ENCODE data around the gene SLC9A5. TPM values are rescaled to one million over a fixed set of nuclear protein-coding genes. Genes with fewer than 3 reads are reported as not detected.

SLC9A5 gene
- total and polyA plus RNA-seq, 9 of the 15 experiments (the other 6 are each of a cell fraction or from before 2014, with no cell fraction given): 0.06 to 3.1 (median 1.2) TPM

DNA sequence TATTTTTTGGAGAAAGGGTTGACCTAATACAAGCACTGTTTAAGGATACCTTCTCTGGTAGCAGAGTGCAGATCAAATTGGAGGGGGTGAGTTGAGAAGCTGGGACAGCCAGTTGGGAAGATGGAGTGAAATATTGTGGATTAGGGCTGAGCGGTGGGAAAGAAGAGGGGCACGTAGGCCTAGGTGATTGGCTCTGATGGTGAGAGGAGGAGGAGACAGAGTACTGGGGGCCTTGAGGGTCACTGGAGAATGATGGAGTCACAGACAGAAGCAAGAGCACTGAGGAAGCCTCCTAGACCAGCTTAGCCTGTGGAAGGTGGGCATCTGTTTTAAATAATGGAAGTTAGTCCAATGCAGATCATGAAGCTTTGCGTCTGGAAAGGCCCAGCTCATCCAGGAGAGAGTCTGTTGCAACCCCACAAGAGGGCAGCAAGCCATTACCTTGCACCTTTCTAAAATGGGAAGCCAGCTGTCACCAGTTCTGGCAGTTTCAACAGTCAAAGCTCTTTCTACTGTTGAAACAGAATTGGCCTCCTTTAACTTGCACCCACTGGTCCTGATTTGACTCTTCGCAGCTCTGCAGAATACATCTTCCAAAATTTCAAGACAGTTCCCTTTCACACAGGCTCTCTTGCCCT, 11.8 kb downstream of the SLC9A5 start:
- ATAC-seq (peak; percentile 92), FAIRE-seq (peak; percentile 98), DNase-seq (ENCODE audit: extremely low read depth in 1 of 4, low spot score in 3 of 4) (peak; percentile 29 to 79 (median 48))
- H3K4me1 ChIP-seq (replicated peaks in 1 of 2; ENCODE audit: control insufficient read depth in 2 of 2, insufficient read depth in 2 of 2, low read length in 2 of 2): peaks cover 3 to 15% of the 10 kb centered on the region in 2 experiments; a peak in 3 of 5 replicates
- intact Hi-C loops (cut with micrococcal nuclease) (loop anchor here (1.0 to 5.0 kb wide), 4 partner anchors 18 to 207 kb away; no protein-coding TSS in a partner anchor), in situ Hi-C loops (cut with MboI) (no loop called here)
- BruUV-seq (replicated peaks): no TSS peak
- H3K4me2 ChIP-seq (ENCODE audit: insufficient read depth, low read length): no peak overlapping the region
- no peaks in the 10 kb centered on the region for H3K79me2 ChIP-seq (ENCODE audit: control insufficient read depth, insufficient read depth, low read length)
- H3K36me3 ChIP-seq (ENCODE audit: control insufficient read depth, insufficient read depth, low read length): no peaks in the 10 kb centered on the region
- peak overlapping the region; percentile 37; the same call in 1 of the 3 replicates for H3K27ac ChIP-seq (ENCODE audit: extremely low read depth, low read depth, low read length)
- no peaks in the 10 kb centered on the region for H3K9me1 ChIP-seq (ENCODE audit: control insufficient read depth, insufficient read depth, low read length)
- no peaks in the 10 kb centered on the region for H3K9me3 ChIP-seq (replicated peaks; ENCODE audit: control insufficient read depth, insufficient read depth, low read depth, low read length)
- no peak overlapping the region; a peak in 1 of 4 replicates for H3K9ac ChIP-seq (ENCODE audit: insufficient read depth in 1 of 2, low read depth in 2 of 2, low read length in 2 of 2)
- 31% methylated on average over 3 of the region's 4 CpGs for WGBS (ENCODE audit: insufficient coverage, low coverage, missing lambda C conversion rate)
- peak overlapping the region; percentile 52; the same call in 1 of the 2 replicates for H2AFZ ChIP-seq (ENCODE audit: low read depth, low read length)
- H3K4me3 ChIP-seq: no peak overlapping the region
- POLR2A ChIA-PET: interaction anchor here (0.6 to 1.6 kb wide), 8 partner anchors 28 to 301 kb away, joined by 3 to 4 read pairs (median 3); no protein-coding TSS in a partner anchor
- CTCF ChIA-PET (ENCODE audit: low intra/inter-chr PET ratio): interaction anchor here (0.6 to 2.1 kb wide), 6 partner anchors 16 to 139 kb away, joined by 4 to 18 read pairs (median 6); partner anchors contain the start of gene PLEKHG4
- H4K20me1 ChIP-seq (replicated peaks; ENCODE audit: control insufficient read depth, insufficient read depth, low read length): no peaks in the 10 kb centered on the region
- H3K27me3 ChIP-seq (ENCODE audit: control insufficient read depth in 2 of 2, insufficient read depth in 2 of 2, low read length in 2 of 2): no peaks in the 10 kb centered on the region
- TF ChIP-seq ZFX (CRISPR knock-in tag; IDR thresholded peaks at IDR 0.05): peak; percentile 41; the same call in 1 of the 2 replicates
- TF ChIP-seq RCOR1 (IDR thresholded peaks at IDR 0.05; ENCODE audit: borderline replicate concordance in 1 of 2, low read depth in 2 of 2, low read length in 2 of 2): peak in 1 of 2 experiments; percentile 37; a peak in 1 of 4 replicates
- 0 out of 2 replicates have a peak, but pooled peaks have one; percentile 7 for TF ChIP-seq EP300 (IDR thresholded peaks at IDR 0.05; ENCODE audit: low read length)
- peak; percentile 35; the same call in 1 of the 2 replicates for TF ChIP-seq SOX6 (IDR thresholded peaks at IDR 0.05)
- 0 out of 2 replicates have a peak, but pooled peaks have one; percentile 17 for TF ChIP-seq ESRRA (IDR thresholded peaks at IDR 0.05; ENCODE audit: borderline replicate concordance, low read depth)
- TF ChIP-seq, protein P1, sequence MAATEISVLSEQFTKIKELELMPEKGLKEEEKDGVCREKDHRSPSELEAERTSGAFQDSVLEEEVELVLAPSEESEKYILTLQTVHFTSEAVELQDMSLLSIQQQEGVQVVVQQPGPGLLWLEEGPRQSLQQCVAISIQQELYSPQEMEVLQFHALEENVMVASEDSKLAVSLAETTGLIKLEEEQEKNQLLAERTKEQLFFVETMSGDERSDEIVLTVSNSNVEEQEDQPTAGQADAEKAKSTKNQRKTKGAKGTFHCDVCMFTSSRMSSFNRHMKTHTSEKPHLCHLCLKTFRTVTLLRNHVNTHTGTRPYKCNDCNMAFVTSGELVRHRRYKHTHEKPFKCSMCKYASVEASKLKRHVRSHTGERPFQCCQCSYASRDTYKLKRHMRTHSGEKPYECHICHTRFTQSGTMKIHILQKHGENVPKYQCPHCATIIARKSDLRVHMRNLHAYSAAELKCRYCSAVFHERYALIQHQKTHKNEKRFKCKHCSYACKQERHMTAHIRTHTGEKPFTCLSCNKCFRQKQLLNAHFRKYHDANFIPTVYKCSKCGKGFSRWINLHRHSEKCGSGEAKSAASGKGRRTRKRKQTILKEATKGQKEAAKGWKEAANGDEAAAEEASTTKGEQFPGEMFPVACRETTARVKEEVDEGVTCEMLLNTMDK (IDR thresholded peaks at IDR 0.05; ENCODE audit: borderline replicate concordance, insufficient read depth, low read depth, low read length, poor library complexity, severe bottlenecking): peak; percentile 50
- TF ChIP-seq BCOR (IDR thresholded peaks at IDR 0.05): no peak
- TF ChIP-seq TRIM24 (IDR thresholded peaks at IDR 0.05): peak in 1 of 2 experiments; percentile 21; a peak in 1 of 4 replicates
- peak; percentile 63; the same call in 1 of the 2 replicates for TF ChIP-seq SPI1 (IDR thresholded peaks at IDR 0.05; ENCODE audit: borderline replicate concordance, low read depth, low read length)
- TF ChIP-seq ZC3H11A (IDR thresholded peaks at IDR 0.05; ENCODE audit: low read depth, low read length): 0 out of 2 replicates have a peak, but pooled peaks have one; percentile 60
- TF ChIP-seq SP1 (CRISPR knock-in tag; IDR thresholded peaks at IDR 0.05): 0 out of 2 replicates have a peak, but pooled peaks have one; percentile 33
- peak; percentile 92 to 97 for TF ChIP-seq RAD21 (CRISPR knock-in tag; conservative IDR thresholded peaks at IDR 0.05 in 1 of 2, IDR thresholded peaks at IDR 0.05 in 1 of 2)
- peak; percentile 45 for TF ChIP-seq ZNF384 (IDR thresholded peaks at IDR 0.05; ENCODE audit: low read depth, low read length)
- peak in 1 of 2 experiments; percentile 61; a peak in 2 of 4 replicates for TF ChIP-seq MAZ (CRISPR knock-in tag; conservative IDR thresholded peaks at IDR 0.05 in 1 of 2, IDR thresholded peaks at IDR 0.05 in 1 of 2)
- peak; percentile 94 for TF ChIP-seq SMC3 (conservative IDR thresholded peaks at IDR 0.05; ENCODE audit: insufficient read depth, low read depth, low read length)
- TF ChIP-seq EP400 (IDR thresholded peaks at IDR 0.05): peak; percentile 37; the same call in 1 of the 2 replicates
- TF ChIP-seq, protein P2, sequence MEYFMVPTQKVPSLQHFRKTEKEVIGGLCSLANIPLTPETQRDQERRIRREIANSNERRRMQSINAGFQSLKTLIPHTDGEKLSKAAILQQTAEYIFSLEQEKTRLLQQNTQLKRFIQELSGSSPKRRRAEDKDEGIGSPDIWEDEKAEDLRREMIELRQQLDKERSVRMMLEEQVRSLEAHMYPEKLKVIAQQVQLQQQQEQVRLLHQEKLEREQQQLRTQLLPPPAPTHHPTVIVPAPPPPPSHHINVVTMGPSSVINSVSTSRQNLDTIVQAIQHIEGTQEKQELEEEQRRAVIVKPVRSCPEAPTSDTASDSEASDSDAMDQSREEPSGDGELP (CRISPR knock-in tag; IDR thresholded peaks at IDR 0.05; ENCODE audit: borderline replicate concordance): peak; percentile 58

Data from K562 (cell line).